RPMI8226 (cell line): Measurements from ENCODE around the gene NPY4R.
"Not testable (repeated sequence)": the region's sequence is repeated elsewhere in the genome, so short reads cannot be mapped to it uniquely, and the experiment has no call there.

ENCODE experiments used
- DNase-seq: peaks from one replicate; pipeline ENCODE4 v3.0.0-alpha.2; 2015

NPY4R gene

GRCh38 chr10:46451365-46451764, 14.4 kb downstream of the NPY4R start:
- not testable (repeated sequence) for DNase-seq

- not testable (repeated sequence) for DNase-seq
Measured at GRCh38 chr10:46450829-46451228, 14.9 kb downstream of the NPY4R start.

- not testable (repeated sequence) for DNase-seq
Measured at GRCh38 chr10:46447439-46447838, 18.3 kb downstream of the NPY4R start.

GRCh38 chr10:46445389-46446122, 20.2 kb downstream of the NPY4R start:
- not testable (repeated sequence) for DNase-seq

- DNase-seq = not testable (repeated sequence)
Measured at GRCh38 chr10:46443422-46443821, 22.3 kb downstream of the NPY4R start.

GRCh38 chr10:46442706-46443275, 23.0 kb downstream of the NPY4R start:
- not testable (repeated sequence) for DNase-seq

GRCh38 chr10:46441837-46442278, 23.9 kb downstream of the NPY4R start:
- not testable (repeated sequence) for DNase-seq

GRCh38 chr10:46440942-46441341, 24.8 kb downstream of the NPY4R start:
- not testable (repeated sequence) for DNase-seq

- not testable (repeated sequence) for DNase-seq
Measured at GRCh38 chr10:46423550-46423949, 42.2 kb downstream of the NPY4R start.

- DNase-seq = not testable (repeated sequence)
Measured at GRCh38 chr10:46419570-46420379, 46.0 kb downstream of the NPY4R start.

- not testable (repeated sequence) for DNase-seq
Measured at GRCh38 chr10:46418283-46418682, 47.5 kb downstream of the NPY4R start.

GRCh38 chr10:46415291-46415690, 50.5 kb downstream of the NPY4R start:
- not testable (repeated sequence) for DNase-seq

- DNase-seq = not testable (repeated sequence)
Measured at GRCh38 chr10:46412665-46413064, 53.1 kb downstream of the NPY4R start.

- not testable (repeated sequence) for DNase-seq
Measured at GRCh38 chr10:46411123-46411522, 54.6 kb downstream of the NPY4R start.
